HPDE6-E6E7 (cell line): ENCODE data around the gene PPP3CA.
"Not testable (repeated sequence)": the region's sequence is repeated elsewhere in the genome, so short reads cannot be mapped to it uniquely, and the experiment has no call there.

Source experiments
- DNase-seq: peaks from one replicate; pipeline ENCODE4 v3.0.0; 2011; ENCODE audit warnings: missing footprints; ENCODE audit errors: extremely low spot score

PPP3CA gene

DNA sequence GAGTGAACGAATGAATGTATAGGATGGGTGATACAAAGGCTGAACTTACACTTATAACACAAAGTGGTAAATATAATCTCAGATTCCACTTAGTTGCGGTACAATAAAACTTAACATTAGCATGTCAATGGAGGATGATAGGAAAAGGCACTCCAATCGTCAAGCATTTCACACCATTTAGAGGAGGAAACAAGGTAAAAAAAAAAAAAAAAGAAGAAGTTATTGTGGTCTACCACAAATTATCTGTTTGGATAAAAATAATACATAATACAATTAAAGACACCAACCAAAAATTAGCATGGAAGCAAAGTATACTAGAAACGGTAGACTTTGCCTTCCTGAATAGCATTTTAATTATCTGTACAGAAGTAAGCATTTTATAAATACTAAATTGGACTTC lies 205.5 kb downstream of the PPP3CA start:
- no peak for DNase-seq

DNA sequence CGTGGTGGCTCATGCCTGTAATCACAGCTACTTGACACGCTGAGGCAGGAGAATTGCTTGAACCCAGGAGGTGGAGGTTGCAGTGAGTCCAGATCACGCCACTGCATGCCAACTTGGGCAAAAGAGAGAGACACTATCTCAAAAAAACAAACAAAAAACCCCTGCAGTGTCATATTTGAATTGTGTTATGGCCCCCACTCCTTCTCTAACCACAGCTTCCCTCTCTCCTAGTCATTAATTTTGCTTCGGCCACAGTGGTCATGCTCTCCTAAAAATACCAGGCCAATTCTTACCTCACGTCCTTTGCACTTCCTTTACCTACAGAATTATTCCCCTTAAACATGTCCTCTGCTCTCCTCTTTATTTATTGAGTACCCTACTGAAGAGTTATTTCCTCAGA lies 206.1 kb downstream of the PPP3CA start:
- no peak for DNase-seq

GRCh38 chr4:101140228-101140627 lies 207.1 kb downstream of the PPP3CA start:
- DNase-seq, result no peak

GRCh38 chr4:101136373-101137370 lies 210.7 kb downstream of the PPP3CA start:
- DNase-seq, result no peak

DNA sequence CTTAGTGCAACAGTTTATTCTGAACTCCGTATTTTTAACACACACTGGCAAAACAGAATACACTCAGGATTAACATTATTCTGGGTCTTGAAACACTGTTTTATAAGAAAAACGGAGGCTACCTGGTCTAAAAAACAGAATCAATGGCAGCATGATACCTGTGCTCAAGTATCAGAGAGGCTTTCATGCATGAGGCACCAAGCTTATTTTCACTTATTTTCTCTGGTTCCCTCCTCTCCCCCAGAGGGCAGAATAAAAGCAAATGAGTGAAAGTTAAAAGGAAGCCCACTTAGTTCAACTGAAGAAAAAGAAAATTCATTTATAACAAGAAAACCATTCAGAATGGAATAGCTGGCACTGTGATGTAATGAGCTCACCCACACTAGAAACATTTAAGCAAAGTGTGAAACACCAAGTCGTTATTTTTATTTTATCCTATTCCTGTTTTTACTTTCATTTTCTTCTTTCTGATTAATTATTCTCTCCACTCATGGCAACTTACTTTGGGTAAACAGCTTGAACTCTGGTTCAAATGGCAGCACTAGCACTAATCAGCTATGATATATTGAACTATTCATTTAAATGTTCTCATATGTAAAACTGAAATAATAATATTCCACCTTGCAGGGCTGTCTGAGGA lies 211.8 kb downstream of the PPP3CA start:
- DNase-seq, result no peak

- not testable (repeated sequence) for DNase-seq
Measured at GRCh38 chr4:101131058-101131457, 216.3 kb downstream of the PPP3CA start.

DNA sequence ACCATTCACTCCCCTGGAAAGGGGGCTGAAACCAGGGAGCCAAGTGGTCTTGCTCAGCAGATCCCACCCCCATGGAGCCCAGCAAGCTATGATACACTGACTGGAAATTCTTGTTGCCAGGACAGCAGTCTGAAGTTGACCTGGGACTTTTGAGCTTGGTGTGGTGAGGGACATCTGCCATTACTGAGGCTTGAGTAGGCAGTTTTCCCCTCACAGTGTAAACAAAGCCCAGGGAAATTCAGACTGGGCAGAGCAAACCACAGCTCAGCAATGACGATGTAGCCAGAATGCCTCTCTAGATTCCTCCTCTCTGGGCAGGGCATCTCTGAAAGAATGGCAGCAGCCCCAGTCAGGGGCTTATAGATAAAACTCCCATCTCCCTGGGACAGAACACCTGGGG lies 218.4 kb downstream of the PPP3CA start:
- not testable (repeated sequence) for DNase-seq

DNA sequence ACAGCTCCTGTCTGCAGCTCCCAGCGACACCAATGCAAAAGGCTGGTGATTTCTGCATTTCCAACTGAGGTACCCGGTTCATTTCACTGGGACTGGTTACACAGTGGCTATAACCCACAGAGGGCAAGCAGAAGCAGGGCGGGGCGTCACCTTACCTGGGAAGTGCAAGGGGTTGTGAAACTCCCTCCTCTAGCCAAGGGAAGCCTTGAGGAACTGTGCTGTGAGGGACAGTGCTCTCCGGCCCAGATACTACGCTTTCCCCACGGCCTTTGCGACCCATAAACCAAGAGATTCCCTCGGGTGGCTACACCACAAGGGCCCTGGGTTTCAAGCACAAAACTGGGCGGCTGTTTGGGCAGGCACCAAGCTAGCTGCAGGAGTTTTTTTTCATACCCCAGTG lies 218.9 kb downstream of the PPP3CA start:
- no peak for DNase-seq

DNA sequence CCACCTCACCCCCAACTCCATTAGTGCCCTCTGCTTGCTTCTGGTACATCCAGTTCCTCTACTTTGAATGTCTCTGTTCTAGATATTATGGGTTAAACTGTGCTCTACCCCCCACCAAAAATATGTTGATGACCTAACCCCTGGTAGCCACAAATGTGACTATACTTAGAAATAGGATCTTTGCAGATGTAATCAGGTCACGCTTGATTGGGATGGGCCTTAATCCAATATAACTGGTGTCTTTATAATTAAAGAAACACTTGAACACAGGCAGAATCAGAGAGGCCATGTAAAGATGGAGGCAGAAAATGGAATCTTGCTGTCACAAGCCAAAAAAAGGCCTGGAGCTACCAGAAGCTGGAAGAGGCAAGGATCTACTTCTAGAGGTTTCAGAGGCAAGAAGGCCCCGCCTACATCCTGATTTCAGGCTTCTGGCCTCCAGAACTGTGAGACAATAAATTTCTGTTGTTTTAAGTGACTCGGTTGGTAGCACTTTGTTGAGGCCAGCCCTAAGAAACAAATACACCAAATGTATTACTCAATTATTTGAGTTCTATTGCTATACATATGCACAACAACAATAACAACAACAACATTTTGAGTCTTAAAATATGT lies 220.0 kb downstream of the PPP3CA start:
- DNase-seq, result no peak

DNA sequence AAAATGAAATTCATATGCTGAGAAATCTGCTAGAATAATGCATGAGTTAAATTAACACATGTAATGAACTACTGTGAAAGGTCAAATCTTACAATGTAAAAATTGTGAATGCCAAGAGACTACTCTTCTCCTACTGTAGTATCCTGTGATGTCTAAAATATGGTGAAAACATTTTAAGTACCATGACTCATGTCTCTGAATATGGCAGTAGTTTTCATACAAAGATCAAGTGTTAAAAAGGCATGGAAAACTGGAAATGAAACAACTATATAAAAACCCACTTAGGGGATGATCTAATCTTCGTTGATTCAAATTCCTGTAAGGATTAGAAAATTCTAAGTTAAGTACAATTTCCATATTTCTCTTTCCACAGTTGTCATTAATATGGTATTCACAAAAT lies 221.3 kb downstream of the PPP3CA start:
- no peak for DNase-seq

- no peak for DNase-seq
Measured at GRCh38 chr4:101125045-101125942, 222.0 kb downstream of the PPP3CA start.

GRCh38 chr4:101123231-101123630 lies 224.1 kb downstream of the PPP3CA start:
- DNase-seq, result no peak

DNA sequence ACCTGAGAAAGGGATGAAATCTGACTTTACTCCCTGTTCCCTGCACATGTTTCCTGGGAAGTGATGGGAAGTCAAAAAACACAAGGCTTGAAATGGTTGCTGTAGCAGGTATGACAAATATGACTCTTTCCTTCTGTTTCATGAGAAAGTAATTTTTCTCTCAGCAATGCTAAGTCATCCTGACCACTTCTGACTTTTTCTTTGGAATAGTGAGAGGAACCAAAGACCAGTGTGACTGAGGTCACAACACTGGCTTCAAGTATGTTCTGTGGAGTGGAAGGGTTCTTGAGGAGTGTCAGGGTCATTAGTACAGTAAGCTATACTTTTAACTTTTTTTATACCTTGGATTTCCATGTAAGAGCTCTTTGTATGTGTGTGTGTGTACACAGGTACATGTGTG lies 225.3 kb downstream of the PPP3CA start:
- DNase-seq, result no peak

DNA sequence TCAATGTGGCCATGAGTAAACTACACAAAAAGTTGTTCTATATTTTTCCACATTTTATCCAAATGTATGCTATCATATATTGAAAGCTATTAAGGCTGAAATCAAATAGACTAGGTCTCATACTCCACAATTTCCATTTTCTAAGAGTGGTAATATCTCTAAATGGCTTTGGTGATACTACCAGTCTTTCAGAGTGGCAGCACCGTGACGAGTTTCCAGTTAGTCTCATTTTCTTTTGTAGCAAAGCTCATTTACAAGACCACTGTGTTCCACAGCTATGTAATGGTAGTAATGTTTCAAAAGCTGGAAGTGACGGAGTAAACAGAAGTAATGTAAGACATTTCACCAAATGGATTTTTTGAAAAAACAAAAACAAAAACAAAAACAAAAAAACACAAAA lies 228.2 kb downstream of the PPP3CA start:
- no peak for DNase-seq

DNA sequence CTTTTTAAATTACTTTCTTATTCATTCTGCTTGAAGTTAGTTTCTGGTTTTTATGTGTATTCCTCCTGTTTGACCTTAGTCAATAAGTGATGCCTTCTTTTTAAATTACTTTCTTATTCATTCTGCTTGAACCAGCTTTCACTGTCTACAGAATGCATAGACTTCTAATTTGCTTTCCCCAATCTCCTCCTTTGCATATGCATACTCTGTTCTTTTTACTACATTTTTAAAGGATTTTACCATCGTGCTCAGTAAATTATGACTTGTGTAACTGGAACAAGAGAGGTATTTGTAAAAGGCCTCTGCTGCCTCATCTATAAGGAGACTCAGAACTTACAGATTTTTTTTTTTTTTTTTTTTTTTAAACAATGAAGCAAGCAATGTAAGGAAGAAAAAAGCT lies 228.7 kb downstream of the PPP3CA start:
- no peak for DNase-seq

DNA sequence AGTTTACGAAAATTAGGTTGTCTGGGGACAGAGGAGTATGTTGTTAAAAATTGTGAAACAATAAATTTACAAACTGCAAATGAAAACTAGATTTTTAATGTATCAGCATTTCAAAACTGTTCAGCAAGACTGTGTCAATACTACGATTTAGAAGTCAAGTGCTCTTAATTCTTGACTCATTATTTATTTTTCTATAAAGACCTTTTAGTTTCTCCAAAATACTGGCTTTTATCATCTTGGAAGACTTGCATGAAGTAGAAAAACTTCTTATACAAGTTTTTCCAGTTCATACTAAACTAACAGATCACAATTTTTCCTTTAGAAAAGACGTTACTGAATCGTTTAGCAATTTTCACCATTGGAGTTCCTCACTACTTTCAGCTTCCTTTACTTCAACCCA lies 231.4 kb downstream of the PPP3CA start:
- DNase-seq, result no peak

- DNase-seq, result peak; percentile 1
Measured at GRCh38 chr4:101114936-101115372, 232.4 kb downstream of the PPP3CA start.

DNA sequence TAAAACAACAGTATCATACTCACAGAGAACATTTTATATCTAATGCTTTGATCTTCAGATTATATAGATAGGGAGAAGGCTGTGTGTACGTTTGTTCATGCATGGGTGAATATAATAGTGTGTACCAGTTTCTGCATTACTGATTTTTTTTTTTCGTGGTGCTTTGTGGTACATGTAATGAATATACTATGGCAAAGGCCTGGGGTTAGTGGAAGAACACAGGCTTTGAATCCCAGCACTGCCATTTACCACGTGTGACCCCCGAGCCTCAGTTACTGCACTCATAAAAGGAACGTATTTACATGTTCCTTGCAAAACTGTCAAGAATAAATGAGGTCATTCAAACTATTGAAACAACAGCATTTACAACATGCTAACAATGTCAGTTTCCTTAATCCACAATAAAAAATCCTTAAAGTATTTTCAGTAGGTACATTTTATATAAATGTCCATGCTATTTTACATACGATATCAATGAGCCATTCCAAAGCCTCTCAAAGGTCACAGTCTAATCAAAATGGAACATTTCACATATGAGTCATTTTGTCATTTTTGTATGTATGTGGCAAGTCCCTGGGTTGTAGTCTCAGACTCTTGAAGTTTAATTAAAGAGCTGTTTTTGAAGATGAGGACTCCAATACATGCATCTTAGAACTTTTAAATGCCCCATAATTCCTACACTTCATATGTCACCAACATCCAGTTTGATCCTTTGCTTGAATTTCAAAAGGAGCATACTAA lies 242.8 kb downstream of the PPP3CA start:
- no peak for DNase-seq

- no peak for DNase-seq
Measured at GRCh38 chr4:101103381-101104142, 243.8 kb downstream of the PPP3CA start.

GRCh38 chr4:101102114-101102742 lies 245.1 kb downstream of the PPP3CA start:
- DNase-seq, result no peak
